Osteocyte (in vitro differentiated cells): ENCODE data around the gene NUP98. TPM values are rescaled to one million over a fixed set of nuclear protein-coding genes. Genes with fewer than 3 reads are reported as not detected.

Source experiments
- DNase-seq: peaks from one replicate; pipeline ENCODE4 v3.0.0; 2021; ENCODE audit warnings: mixed read lengths; ENCODE audit not compliant: unreplicated experiment; ENCODE audit errors: extremely low spot score
- H3K27ac Mint-ChIP-seq: one replicate; pipeline ENCODE4 v1.8.0; 2021; ENCODE audit warnings: mild to moderate bottlenecking, mixed read lengths; ENCODE audit not compliant: unreplicated experiment
- H3K27me3 Mint-ChIP-seq: one replicate; pipeline ENCODE4 v1.8.0; 2021; ENCODE audit warnings: mixed read lengths; ENCODE audit not compliant: unreplicated experiment
- H3K36me3 Mint-ChIP-seq: one replicate; pipeline ENCODE4 v1.8.0; 2021; ENCODE audit warnings: mixed read lengths; ENCODE audit not compliant: unreplicated experiment
- H3K4me1 Mint-ChIP-seq: one replicate; pipeline ENCODE4 v1.8.0; 2021; ENCODE audit warnings: mixed read lengths; ENCODE audit not compliant: unreplicated experiment
- H3K4me3 Mint-ChIP-seq: one replicate; pipeline ENCODE4 v1.8.0; 2021; ENCODE audit warnings: mild to moderate bottlenecking, moderate library complexity, mixed read lengths; ENCODE audit not compliant: unreplicated experiment
- H3K9me3 Mint-ChIP-seq: one replicate; pipeline ENCODE4 v1.8.0; 2021; ENCODE audit warnings: mixed read lengths; ENCODE audit not compliant: unreplicated experiment
- CTCF ChIP-seq: fragments of 200-600 bp; sonication (generic); IDR thresholded peaks from 2 replicates; pipeline ENCODE4 v1.5.0; 2021; ENCODE audit warnings: antibody characterized with exemption, mild to moderate bottlenecking, moderate library complexity
- total RNA-seq: library from RNA; stranded (reverse); gene quantifications from 2 replicates; pipeline ENCODE4 v1.2.1, GENCODE V29; 2021

Gene NUP98
- total RNA-seq, 1 donor from 2014 or later: 68.9 TPM

GRCh38 chr11:3833449-3833848, 36.1 kb upstream of the NUP98 start:
- Mint-ChIP-seq H3K27ac (no peak overlapping the region), H3K27me3 (no peaks in the 10 kb centered on the region), H3K4me3 (no peak overlapping the region), H3K4me1 (peaks cover 25% of the 10 kb centered on the region), H3K36me3 (peaks cover 7% of the 10 kb centered on the region), H3K9me3 (no peaks in the 10 kb centered on the region)
- TF ChIP-seq CTCF: no peak
- no peak for DNase-seq

GRCh38 chr11:3832816-3833215, 35.5 kb upstream of the NUP98 start:
- no peak for TF ChIP-seq CTCF

GRCh38 chr11:3831378-3832239, 34.3 kb upstream of the NUP98 start:
- Mint-ChIP-seq H3K9me3 (no peaks in the 10 kb centered on the region), H3K4me1 (peaks cover 16% of the 10 kb centered on the region), H3K4me3 (no peak overlapping the region), H3K27me3 (no peaks in the 10 kb centered on the region), H3K27ac (no peak overlapping the region), H3K36me3 (peaks cover 18% of the 10 kb centered on the region)
- no peak for TF ChIP-seq CTCF
- no peak for DNase-seq

More at GRCh38 chr11:3832816-3833215, 35.5 kb upstream of the NUP98 start:
- Mint-ChIP-seq H3K4me3 (no peak overlapping the region), H3K27me3 (no peaks in the 10 kb centered on the region), H3K36me3 (peaks cover 11% of the 10 kb centered on the region), H3K27ac (no peak overlapping the region), H3K9me3 (no peaks in the 10 kb centered on the region), H3K4me1 (peaks cover 20% of the 10 kb centered on the region)
- no peak for DNase-seq

GRCh38 chr11:3830730-3831129, 33.4 kb upstream of the NUP98 start:
- Mint-ChIP-seq H3K27ac (peak overlapping the region; percentile 62), H3K9me3 (no peaks in the 10 kb centered on the region), H3K4me3 (no peak overlapping the region), H3K4me1 (peaks cover 16% of the 10 kb centered on the region), H3K36me3 (peaks cover 18% of the 10 kb centered on the region), H3K27me3 (no peaks in the 10 kb centered on the region)
- TF ChIP-seq CTCF: no peak
- no peak for DNase-seq

GRCh38 chr11:3830088-3830487, 32.7 kb upstream of the NUP98 start:
- Mint-ChIP-seq H3K4me3 (no peak overlapping the region), H3K27me3 (no peaks in the 10 kb centered on the region), H3K4me1 (peaks cover 9% of the 10 kb centered on the region), H3K36me3 (peaks cover 18% of the 10 kb centered on the region), H3K9me3 (no peaks in the 10 kb centered on the region), H3K27ac (no peak overlapping the region)
- no peak for TF ChIP-seq CTCF
- no peak for DNase-seq
